Measurements from ENCODE around the gene TSC2. TPM values are rescaled to one million over a fixed set of nuclear protein-coding genes. Genes with fewer than 3 reads are reported as not detected.

Gene TSC2
- total and polyA plus RNA-seq, 2 of the 13 experiments (the other 11 are each of a cell fraction or from before 2014, with no cell fraction given): 19.6 to 40.4 TPM

DNA sequence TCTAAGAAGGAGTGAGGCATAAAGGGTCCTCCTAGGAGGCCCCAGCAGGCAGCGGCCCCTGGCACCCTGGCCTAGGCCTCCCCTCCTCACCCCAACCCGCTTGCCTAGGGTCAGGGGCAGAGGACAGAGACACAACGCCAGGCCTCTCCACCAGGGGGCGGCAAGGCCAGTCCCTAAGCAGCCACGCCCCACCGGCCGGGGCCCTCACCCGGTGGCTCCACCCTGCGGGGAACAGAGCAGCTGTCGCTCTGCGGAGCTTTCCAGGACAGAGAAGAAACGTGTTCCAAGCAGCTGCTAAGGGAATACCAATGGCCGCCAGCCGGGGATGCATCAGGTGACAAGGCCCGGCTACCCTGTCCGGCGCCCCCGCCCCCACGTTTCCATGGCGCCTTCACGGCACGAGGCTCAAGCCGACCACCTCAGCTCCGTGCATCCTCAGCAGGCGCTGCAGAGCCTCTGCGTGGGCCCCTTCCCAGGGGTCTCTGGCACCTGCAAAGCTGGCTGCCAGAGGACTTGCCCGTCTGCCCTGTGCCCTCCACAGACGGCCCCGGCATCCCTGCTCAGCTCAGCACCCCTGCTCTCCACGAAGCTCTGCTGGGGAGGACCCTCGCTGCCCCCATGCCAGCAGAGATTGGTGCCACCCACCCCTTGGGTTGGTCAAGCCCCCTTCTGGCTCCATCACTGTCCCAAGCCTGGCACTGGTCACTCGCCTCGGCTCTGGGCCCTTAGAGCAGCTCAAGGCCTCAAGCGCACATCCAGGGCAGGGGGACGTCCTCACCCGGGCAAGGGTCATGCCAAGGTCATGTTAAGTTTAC is 43.8 kb upstream of the TSC2 start (continued):
- TF ChIP-seq PLSCR1 (CRISPR knock-in tag; IDR thresholded peaks at IDR 0.05; ENCODE audit: borderline replicate concordance) (no peak), MEIS1 (CRISPR knock-in tag; IDR thresholded peaks at IDR 0.05; ENCODE audit: borderline replicate concordance) (no peak; the same call in 1 of the 2 replicates), KAT7 (CRISPR knock-in tag; IDR thresholded peaks at IDR 0.05; ENCODE audit: borderline replicate concordance) (0 out of 2 replicates have a peak, but pooled peaks have one; percentile 77), DPF2 (CRISPR knock-in tag; IDR thresholded peaks at IDR 0.05; ENCODE audit: borderline replicate concordance, low read depth) (no peak), ZBTB44 (CRISPR knock-in tag; IDR thresholded peaks at IDR 0.05) (no peak), HOXA5 (CRISPR knock-in tag; IDR thresholded peaks at IDR 0.05) (0 out of 2 replicates have a peak, but pooled peaks have one; percentile 28), GZF1 (CRISPR knock-in tag; IDR thresholded peaks at IDR 0.05) (0 out of 2 replicates have a peak, but pooled peaks have one; percentile 62), ZNF652 (CRISPR knock-in tag; IDR thresholded peaks at IDR 0.05; ENCODE audit: borderline replicate concordance, low read depth) (no peak), SUZ12 (IDR thresholded peaks at IDR 0.05; ENCODE audit: low read depth, low read length) (no peak), GATAD2A (CRISPR knock-in tag; IDR thresholded peaks at IDR 0.05) (no peak), BRCA1 (CRISPR knock-in tag; IDR thresholded peaks at IDR 0.05) (no peak), SOX6 (IDR thresholded peaks at IDR 0.05) (no peak), SOX6 (CRISPR knock-in tag; IDR thresholded peaks at IDR 0.05) (peak; percentile 41; the same call in 1 of the 2 replicates), KAT8 (CRISPR knock-in tag; IDR thresholded peaks at IDR 0.05) (peak; percentile 71), THYN1 (CRISPR knock-in tag; IDR thresholded peaks at IDR 0.05; ENCODE audit: borderline replicate concordance, low read depth) (no peak), HOXD1 (CRISPR knock-in tag; IDR thresholded peaks at IDR 0.05) (no peak), IKZF4 (CRISPR knock-in tag; IDR thresholded peaks at IDR 0.05; ENCODE audit: borderline replicate concordance, low read depth, not compliant biosample characterization) (peak; percentile 39), JUNB (CRISPR knock-in tag; IDR thresholded peaks at IDR 0.05; ENCODE audit: borderline replicate concordance) (no peak), DMAP1 (CRISPR knock-in tag; IDR thresholded peaks at IDR 0.05) (peak; percentile 58; the same call in 1 of the 2 replicates)
- TF ChIP-seq, protein P1, sequence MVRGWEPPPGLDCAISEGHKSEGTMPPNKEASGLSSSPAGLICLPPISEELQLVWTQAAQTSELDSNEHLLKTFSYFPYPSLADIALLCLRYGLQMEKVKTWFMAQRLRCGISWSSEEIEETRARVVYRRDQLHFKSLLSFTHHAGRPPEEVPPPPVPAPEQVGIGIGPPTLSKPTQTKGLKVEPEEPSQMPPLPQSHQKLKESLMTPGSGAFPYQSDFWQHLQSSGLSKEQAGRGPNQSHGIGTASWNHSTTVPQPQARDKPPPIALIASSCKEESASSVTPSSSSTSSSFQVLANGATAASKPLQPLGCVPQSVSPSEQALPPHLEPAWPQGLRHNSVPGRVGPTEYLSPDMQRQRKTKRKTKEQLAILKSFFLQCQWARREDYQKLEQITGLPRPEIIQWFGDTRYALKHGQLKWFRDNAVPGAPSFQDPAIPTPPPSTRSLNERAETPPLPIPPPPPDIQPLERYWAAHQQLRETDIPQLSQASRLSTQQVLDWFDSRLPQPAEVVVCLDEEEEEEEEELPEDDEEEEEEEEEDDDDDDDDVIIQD (CRISPR knock-in tag; IDR thresholded peaks at IDR 0.05; ENCODE audit: low read depth): peak; percentile 31; the same call in 1 of the 2 replicates
- TF ChIP-seq, protein P2, sequence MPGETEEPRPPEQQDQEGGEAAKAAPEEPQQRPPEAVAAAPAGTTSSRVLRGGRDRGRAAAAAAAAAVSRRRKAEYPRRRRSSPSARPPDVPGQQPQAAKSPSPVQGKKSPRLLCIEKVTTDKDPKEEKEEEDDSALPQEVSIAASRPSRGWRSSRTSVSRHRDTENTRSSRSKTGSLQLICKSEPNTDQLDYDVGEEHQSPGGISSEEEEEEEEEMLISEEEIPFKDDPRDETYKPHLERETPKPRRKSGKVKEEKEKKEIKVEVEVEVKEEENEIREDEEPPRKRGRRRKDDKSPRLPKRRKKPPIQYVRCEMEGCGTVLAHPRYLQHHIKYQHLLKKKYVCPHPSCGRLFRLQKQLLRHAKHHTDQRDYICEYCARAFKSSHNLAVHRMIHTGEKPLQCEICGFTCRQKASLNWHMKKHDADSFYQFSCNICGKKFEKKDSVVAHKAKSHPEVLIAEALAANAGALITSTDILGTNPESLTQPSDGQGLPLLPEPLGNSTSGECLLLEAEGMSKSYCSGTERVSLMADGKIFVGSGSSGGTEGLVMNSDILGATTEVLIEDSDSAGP (CRISPR knock-in tag; IDR thresholded peaks at IDR 0.05; ENCODE audit: borderline replicate concordance): peak; percentile 75
- TF ChIP-seq, protein P3, sequence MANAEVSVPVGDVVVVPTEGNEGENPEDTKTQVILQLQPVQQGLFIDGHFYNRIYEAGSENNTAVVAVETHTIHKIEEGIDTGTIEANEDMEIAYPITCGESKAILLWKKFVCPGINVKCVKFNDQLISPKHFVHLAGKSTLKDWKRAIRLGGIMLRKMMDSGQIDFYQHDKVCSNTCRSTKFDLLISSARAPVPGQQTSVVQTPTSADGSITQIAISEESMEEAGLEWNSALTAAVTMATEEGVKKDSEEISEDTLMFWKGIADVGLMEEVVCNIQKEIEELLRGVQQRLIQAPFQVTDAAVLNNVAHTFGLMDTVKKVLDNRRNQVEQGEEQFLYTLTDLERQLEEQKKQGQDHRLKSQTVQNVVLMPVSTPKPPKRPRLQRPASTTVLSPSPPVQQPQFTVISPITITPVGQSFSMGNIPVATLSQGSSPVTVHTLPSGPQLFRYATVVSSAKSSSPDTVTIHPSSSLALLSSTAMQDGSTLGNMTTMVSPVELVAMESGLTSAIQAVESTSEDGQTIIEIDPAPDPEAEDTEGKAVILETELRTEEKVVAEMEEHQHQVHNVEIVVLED (CRISPR knock-in tag; IDR thresholded peaks at IDR 0.05; ENCODE audit: borderline replicate concordance): peak; percentile 54; the same call in 1 of the 2 replicates
